Fibroblast of villous mesenchyme (primary cell): Measurements from ENCODE around the gene ASPG. TPM values are rescaled to one million over a fixed set of nuclear protein-coding genes. Genes with fewer than 3 reads are reported as not detected.

Experiments
- DNase-seq: peaks from one replicate; pipeline ENCODE4 v3.0.0-alpha.2; 2010; ENCODE audit warnings: low read depth
- H3K4me3 ChIP-seq: 2 replicates; pipeline ENCODE4 v1.5.1; 2011; ENCODE audit warnings: low read depth, mild to moderate bottlenecking, low read length
- total RNA-seq: library from RNA; depleted of rRNA; stranded (reverse); fragments of >200 nt; gene quantifications from 2 replicates; pipeline ENCODE4 v1.2.3, GENCODE V29; 2012
- TF ChIP-seq, protein P1 (sequence below): IDR thresholded peaks from 2 replicates; pipeline ENCODE4 v1.5.1; 2012; ENCODE audit warnings: low read depth, mild to moderate bottlenecking, low read length; ENCODE audit not compliant: insufficient read depth

Gene ASPG
- total RNA-seq, 1 donor = not detected

DNA sequence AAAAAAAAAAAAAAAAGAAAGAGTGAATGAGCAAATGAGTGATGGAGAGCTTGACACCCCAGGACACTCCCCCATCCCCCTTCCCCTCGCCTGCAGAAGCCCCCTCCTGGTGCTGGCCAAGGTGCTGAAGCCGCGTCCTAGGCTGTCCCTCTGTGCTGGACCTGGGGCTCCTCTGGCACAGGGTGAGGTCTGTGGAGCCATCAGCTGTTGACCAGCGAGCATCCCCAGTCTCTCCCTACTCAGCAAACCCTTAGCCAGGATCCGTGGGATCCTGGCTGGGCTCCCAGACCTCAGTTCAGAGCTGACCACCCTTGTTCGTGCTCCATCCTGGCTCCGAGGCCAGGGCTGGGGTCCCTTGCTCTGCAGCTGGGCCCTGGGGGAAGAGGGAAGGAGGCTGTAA lies 47.5 kb downstream of the ASPG start:
- no peak overlapping the region for H3K4me3 ChIP-seq
- DNase-seq = no peak
- TF ChIP-seq, protein P1, sequence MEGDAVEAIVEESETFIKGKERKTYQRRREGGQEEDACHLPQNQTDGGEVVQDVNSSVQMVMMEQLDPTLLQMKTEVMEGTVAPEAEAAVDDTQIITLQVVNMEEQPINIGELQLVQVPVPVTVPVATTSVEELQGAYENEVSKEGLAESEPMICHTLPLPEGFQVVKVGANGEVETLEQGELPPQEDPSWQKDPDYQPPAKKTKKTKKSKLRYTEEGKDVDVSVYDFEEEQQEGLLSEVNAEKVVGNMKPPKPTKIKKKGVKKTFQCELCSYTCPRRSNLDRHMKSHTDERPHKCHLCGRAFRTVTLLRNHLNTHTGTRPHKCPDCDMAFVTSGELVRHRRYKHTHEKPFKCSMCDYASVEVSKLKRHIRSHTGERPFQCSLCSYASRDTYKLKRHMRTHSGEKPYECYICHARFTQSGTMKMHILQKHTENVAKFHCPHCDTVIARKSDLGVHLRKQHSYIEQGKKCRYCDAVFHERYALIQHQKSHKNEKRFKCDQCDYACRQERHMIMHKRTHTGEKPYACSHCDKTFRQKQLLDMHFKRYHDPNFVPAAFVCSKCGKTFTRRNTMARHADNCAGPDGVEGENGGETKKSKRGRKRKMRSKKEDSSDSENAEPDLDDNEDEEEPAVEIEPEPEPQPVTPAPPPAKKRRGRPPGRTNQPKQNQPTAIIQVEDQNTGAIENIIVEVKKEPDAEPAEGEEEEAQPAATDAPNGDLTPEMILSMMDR = no peak

DNA sequence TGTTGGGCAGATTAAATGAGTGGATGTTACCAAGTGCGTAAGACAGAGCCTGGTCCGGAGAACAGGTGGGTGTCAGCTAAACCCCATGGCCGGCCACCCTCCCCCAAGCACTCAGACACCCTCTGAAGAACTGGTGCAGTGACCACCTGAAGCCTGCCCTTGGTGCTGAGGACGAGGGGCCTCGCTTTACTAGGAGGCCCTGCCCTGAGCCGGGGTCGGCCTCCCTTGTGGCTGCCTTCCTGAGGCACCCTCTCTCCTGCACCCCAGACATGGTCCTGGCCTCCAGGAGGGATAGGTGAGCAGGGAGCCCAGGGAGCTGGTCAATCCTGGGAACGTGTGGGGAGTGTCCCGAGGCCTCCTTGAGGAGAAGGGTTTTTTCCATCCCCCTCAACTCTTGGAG lies 48.0 kb downstream of the ASPG start:
- TF ChIP-seq, protein P1 = no peak
- no peak overlapping the region for H3K4me3 ChIP-seq
- no peak for DNase-seq

DNA sequence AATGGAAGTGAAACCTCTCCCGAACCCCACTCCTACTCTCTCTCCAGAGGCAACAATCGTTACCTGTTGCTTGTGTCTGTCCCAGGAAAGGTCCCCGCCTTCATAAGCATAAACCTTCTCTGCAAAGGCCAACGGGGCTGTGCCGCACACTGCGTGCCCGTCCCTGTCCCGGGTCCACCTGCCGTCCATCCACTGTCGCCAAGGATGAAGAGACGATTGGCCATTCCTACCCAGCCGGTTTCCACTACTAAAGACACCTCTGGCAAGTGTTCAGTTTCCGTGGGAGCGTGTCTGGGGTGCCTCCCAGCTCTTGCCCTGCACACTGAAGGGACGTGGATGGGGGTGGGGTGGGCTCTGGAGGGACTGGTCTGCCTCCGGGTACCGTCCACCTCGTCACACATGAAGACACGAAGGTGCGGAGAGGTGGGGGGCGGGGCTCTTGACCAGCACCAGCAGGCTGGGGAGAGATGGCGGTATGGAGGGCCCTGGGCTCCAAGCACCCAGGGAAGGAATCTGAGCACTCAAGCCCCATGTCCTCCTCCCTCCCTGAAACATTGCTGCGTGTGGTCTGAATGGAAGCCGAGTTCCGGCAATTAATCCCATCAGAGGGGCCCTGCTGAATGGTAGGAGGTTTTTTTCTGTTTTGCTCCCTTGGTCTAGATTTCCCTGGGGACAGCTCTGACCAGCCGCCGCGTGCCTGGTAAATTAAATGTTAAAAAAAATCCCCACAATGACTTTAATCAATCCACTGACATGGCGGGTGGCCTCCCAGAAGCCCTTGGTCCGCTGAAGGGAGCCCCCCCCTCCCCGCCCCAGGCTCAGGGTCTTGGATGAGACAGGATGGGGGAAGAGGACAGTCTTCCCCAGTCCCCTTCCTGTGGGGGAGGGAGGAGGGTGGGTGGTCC lies 48.8 kb downstream of the ASPG start:
- no peak for DNase-seq
- TF ChIP-seq, protein P1 = no peak
- H3K4me3 ChIP-seq = no peak overlapping the region

DNA sequence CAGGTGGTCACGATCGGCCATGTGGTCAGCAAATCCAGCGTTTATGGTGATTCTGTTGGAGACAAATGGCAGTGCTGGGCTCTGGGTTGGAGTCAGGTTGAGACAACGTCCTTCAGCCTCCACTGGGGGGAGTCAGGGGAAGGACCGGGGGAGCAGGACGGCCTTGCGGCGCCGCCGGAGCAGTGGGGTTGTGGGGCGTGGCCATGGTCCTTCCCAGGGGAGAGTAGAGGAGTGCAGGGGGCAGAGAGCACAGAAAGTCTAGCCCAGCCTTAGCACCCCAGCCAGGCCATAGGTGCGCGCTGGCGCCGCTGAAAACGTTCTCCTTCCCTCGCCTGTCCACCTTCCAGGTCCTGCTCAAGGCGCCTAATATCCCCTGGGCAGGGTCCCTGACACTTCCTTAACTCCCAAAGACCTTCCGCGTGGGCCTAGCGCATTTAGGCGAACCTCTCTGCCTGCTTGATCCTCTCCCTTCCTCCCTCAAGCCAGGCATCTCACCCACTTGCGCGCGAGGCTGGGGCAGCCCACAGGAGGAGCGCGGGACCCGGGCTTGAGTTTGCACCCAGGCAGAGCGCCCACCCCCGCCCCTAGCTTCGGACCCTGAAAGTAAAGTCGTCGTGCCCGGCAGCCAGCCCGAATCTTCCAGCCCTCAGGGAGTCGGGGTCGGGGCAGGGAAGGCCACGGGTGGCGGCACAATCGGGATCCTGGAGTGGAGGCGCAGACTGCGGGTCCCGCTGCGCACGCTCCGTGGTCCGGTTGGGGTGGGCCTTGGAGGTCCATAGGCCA lies 49.8 kb downstream of the ASPG start:
- DNase-seq = no peak
- H3K4me3 ChIP-seq = no peak overlapping the region

DNA sequence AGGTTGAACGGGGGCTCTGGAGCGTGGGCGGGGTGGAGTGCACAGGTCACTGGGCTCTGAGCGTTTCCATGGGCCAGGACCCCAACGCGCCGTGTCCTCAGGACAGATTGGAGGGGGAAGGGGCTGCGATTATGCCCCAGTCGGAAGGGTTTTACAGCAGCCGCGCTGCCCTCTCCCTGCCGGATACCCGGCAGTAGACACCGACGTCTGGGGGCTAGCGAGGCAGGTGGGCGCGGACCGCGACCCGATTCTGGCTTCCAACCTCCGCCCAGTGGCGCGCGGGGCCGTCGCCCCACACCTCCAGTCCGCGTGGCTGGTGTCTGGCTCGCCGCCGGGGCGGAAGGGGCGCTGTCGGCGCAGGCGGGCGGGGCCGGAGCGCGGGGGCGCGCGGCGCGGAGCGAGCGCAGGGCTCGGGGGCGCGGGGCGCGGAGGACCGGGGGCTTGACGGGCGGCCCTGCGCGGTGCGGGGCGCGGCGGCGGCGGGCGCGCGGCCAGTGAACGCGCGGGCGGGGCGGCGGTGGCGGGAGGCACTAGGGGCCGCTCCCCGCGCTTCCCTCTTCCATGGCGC lies 50.5 kb downstream of the ASPG start:
- H3K4me3 ChIP-seq = no peak overlapping the region
- DNase-seq = no peak
- TF ChIP-seq, protein P1 = no peak

More for the DNA sequence above, 49.8 kb downstream of the ASPG start:
- TF ChIP-seq, protein P1 = peak; percentile 18

DNA sequence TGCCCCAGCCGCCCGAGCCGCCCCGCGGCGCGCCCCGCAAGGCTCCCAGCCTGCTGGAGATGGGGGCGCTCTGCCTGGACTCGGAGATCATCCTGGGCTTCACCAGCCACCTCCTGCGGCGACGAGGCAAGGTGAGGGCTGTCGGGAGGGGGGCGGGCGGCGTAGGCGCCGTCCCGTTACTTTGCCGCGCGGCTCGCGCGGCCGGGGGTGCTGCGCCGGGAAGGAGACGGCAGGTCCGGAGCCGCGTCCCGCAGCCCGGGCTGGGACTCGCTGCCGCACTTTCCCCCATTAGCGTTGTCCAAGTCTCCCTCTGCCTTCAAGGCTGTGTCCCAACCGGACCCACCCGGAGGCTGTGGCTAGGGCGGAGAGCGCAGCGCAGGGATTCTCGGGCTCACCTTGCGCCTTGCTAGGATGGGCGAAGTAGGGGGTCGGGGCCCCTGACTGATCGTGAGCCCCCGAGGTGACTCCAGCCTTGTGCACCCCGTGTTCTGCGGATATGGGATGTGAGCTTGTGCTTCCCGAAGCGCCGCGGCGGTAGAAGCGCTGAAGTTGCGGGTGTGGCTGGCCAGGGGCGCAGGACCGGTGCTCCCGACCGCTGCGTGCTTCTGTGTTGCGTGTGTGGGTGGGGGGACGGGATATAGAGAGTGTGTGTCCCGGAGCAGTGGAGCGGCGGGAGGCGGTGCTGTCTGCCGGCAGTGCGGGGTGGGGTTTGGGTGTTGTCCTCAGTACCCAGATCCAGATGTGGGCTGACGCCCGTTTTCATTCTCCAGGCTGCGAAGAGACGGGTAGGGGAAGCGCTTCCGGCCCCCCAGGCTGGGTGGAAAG lies 51.2 kb downstream of the ASPG start:
- TF ChIP-seq, protein P1 = no peak
- no peak for DNase-seq
- H3K4me3 ChIP-seq = no peak overlapping the region
